Glutamatergic neuron (in vitro differentiated cells): ENCODE measurements around the gene POLR1B. TPM values are rescaled to one million over a fixed set of nuclear protein-coding genes. Genes with fewer than 3 reads are reported as not detected.
"Not testable (repeated sequence)": the region's sequence is repeated elsewhere in the genome, so short reads cannot be mapped to it uniquely, and the experiment has no call there.

Source experiments
- DNase-seq: peaks from one replicate; pipeline ENCODE4 v3.0.0; 2022
- H3K27ac Mint-ChIP-seq: one replicate; pipeline ENCODE4 v1.8.0; 2020; ENCODE audit warnings: mild to moderate bottlenecking, mixed read lengths, inconsistent platforms; ENCODE audit not compliant: unreplicated experiment
- H3K27me3 Mint-ChIP-seq: one replicate; pipeline ENCODE4 v1.8.0; 2020; ENCODE audit warnings: mild to moderate bottlenecking, moderate library complexity, mixed read lengths, inconsistent platforms; ENCODE audit not compliant: unreplicated experiment
- H3K36me3 Mint-ChIP-seq: one replicate; pipeline ENCODE4 v1.8.0; 2020; ENCODE audit warnings: mild to moderate bottlenecking, mixed read lengths, inconsistent platforms; ENCODE audit not compliant: unreplicated experiment
- H3K4me1 Mint-ChIP-seq: one replicate; pipeline ENCODE4 v1.8.0; 2020; ENCODE audit warnings: mild to moderate bottlenecking, low read depth, mixed read lengths, inconsistent platforms; ENCODE audit not compliant: unreplicated experiment
- H3K4me3 Mint-ChIP-seq: one replicate; pipeline ENCODE4 v1.8.0; 2020; ENCODE audit warnings: mild to moderate bottlenecking, mixed read lengths, inconsistent platforms; ENCODE audit not compliant: unreplicated experiment
- H3K9me3 Mint-ChIP-seq: one replicate; pipeline ENCODE4 v1.8.0; 2020; ENCODE audit warnings: mild to moderate bottlenecking, moderate library complexity, mixed read lengths, inconsistent platforms; ENCODE audit not compliant: unreplicated experiment
- CTCF ChIP-seq: fragments of 200-600 bp; sonication (generic); IDR thresholded peaks from one replicate; pipeline ENCODE4 v1.5.0; 2021; ENCODE audit not compliant: partially characterized antibody, unreplicated experiment
- total RNA-seq: library from RNA; stranded (reverse); fragmentation: NEBNext Ultra II Directional; extraction: Animal tissue kit (Norgen Biotek cat#: 25700); gene quantifications from one replicate; pipeline ENCODE4 v1.2.1, GENCODE V29; 2021; ENCODE audit not compliant: unreplicated experiment

Gene POLR1B
- total RNA-seq, 1 donor from 2014 or later: 13.9 TPM

DNA sequence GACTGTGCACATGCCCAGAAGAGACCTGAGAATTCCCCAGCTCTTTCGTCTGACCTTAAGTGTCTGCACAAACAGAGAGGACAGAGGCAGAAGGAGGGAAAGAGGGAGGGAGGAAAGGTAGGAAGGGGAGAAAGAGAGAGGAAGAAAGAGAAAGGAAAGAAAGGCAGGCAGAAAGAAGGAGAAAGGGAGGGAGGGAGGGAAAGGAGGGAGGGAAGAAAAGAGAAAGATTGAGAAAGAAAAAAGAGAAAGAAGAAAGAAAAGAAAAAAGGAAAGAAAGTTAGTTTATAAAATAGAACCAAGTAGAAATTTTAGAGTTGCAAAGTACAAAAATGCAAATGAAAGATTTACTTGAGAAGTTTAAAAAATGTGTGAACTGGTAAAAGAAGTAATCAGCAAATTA lies 7.4 kb upstream of the POLR1B start:
- no peak for TF ChIP-seq CTCF
- Mint-ChIP-seq H3K4me1 (no peaks in the 10 kb centered on the region), H3K36me3 (peaks cover 9% of the 10 kb centered on the region), H3K9me3 (peaks cover 4% of the 10 kb centered on the region), H3K4me3 (no peak overlapping the region), H3K27me3 (no peaks in the 10 kb centered on the region), H3K27ac (no peak overlapping the region)
- no peak for DNase-seq

- not testable (repeated sequence) for H3K36me3 Mint-ChIP-seq, DNase-seq, H3K27me3 Mint-ChIP-seq, H3K4me1 Mint-ChIP-seq, H3K9me3 Mint-ChIP-seq, H3K27ac Mint-ChIP-seq, H3K4me3 Mint-ChIP-seq
These were observed 5.6 kb upstream of the POLR1B start for GRCh38 chr2:112536665-112537064.

DNA sequence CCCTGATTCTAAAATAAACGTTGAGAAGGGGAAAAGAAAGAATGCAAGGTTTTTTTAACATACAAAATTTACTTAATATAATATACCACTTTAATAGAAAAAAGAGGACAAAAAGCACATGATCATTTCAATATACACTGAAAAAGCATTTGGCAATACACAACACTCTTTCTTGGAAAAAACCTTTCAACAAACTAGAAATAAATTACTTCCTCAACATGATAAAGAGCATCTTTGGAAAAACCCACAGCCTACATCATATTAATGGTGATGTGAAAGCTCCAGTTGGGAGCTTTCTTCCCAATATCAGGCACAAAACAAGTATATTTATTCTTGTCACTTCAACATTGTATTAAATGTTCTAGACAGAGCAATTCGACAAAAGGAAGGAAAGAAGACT lies 3.0 kb upstream of the POLR1B start:
- no peak for TF ChIP-seq CTCF
- DNase-seq: no peak
- Mint-ChIP-seq H3K9me3 (peaks cover 9% of the 10 kb centered on the region), H3K27me3 (peaks cover 3% of the 10 kb centered on the region), H3K36me3 (peaks cover 4% of the 10 kb centered on the region), H3K4me1 (no peaks in the 10 kb centered on the region), H3K4me3 (no peak overlapping the region), H3K27ac (no peak overlapping the region)

GRCh38 chr2:112540906-112541305 lies 1.4 kb upstream of the POLR1B start:
- no peak for DNase-seq
- no peaks in the 10 kb centered on the region for H3K4me1 Mint-ChIP-seq
- peaks cover 9% of the 10 kb centered on the region for H3K9me3 Mint-ChIP-seq
- H3K4me3 Mint-ChIP-seq: no peak overlapping the region
- H3K36me3 Mint-ChIP-seq: no peaks in the 10 kb centered on the region
- H3K27me3 Mint-ChIP-seq: peaks cover 3% of the 10 kb centered on the region
- no peak overlapping the region for H3K27ac Mint-ChIP-seq
- no peak for TF ChIP-seq CTCF

DNA sequence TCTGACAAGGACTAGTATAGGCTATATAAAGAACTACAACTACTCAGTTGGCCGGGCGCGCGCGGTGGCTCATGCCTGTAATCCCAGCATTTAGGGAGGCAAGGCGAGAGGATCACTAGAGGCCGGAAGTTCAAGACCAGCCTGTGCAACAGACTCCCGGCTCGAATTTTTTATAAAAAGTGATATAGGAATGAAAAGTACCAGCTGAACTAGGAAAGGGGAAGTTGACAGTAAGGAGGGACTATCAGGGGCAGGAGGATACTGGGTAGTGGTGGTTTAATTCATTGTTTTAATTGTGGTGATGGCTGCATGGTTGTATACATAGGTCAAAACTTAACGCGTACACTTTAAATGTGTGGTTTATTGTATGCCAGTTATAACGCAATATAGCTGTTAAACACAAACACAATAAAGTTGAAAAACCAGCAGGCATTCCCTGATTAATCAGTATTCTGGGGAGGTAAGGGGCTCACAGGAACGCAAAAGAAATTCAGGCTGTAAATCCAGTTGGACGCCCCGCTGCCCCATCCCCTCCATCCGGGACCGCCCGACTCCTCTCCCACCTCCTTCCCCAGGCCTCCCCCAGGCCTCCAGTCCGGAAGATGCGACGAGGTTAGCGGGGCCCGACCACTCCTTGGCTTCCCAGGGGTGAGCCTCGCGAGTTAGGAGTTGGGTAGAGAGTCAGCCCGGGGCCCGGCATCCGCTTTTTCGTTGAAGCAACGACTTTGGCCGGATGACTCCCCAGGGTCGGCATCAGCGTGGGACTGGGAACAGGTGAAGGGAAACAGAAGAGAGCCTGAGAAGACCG lies 746 bp upstream of the POLR1B start:
- Mint-ChIP-seq H3K36me3 (no peaks in the 10 kb centered on the region), H3K4me3 (no peak overlapping the region), H3K4me1 (no peaks in the 10 kb centered on the region), H3K27ac (peak overlapping the region; percentile 94), H3K9me3 (peaks cover 9% of the 10 kb centered on the region), H3K27me3 (peaks cover 3% of the 10 kb centered on the region)
- peak; percentile 78 for DNase-seq
- no peak for TF ChIP-seq CTCF
